LNCAP (cell line): ENCODE results near the gene PLSCR1.

ENCODE experiments used
- CTCF ChIP-seq: fragments of 450-650 bp; IDR thresholded peaks from 2 replicates; pipeline ENCODE4 v1.5.1; 2017; ENCODE audit warnings: mild to moderate bottlenecking

PLSCR1 gene

GRCh38 chr3:146472611-146473010, 71.8 kb downstream of the PLSCR1 start:
- TF ChIP-seq CTCF: no peak

DNA sequence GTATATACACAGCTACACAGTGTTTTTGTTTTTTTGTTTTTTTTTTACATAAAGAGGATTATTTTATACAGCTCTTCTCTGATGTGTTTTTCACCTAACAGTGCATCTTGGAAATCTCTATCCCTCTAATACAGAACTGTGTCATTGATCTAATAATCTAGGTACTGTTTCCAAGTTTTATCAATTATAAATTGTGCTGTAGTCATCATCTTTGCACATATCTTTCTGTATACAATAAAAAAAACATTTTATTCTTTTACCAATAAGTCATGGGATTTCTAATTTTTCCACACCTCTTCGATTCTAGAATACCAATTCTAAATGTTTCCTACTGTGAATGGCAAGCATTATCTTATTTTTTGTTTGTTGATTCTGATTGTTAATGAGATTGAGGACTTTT, 73.4 kb downstream of the PLSCR1 start:
- TF ChIP-seq CTCF: no peak

- no peak for TF ChIP-seq CTCF
Measured at GRCh38 chr3:146470425-146470990, 73.9 kb downstream of the PLSCR1 start.

DNA sequence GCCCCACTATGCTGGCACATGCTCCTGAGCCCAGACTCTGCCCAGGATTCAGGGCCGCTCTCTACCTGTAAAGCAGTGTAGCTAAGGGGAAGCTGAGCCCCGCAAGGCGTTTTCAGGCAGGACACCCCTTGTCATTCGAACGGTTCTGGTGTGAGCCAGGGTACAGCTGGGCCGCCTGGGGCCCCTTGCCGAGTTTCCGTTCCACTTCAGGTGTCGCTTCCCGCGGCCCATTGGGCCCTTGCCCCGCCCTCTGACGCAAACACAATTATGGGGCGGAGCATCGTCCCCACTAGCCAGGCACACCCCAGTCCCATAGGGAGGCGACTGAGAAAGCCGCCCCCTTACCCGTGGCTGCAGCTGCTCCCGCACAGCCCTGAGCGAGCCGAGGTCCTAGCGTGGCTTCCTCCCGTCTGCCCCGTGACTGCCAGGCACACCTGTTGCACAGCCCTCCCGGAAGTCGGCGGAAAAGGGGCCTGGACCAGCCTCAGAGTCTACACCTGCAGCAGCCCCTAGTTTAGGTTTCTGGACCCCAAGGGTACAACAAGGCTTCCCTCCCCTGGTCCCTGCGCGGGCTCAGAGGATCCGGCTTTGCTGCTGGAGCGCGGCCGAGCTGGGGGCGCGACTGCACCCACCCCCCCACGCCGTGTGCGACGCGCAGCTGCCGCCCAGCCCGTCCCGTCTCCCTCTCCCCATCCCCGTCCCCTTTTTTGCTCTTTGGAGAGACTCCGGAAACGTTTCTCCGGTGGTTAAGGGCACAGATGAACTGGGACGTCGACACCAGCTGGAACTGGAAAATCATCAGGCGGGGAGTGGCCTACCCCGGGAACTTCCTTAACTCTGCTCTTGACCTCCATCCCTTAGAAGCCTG, 75.0 kb downstream of the PLSCR1 start, which contains the start of gene PLSCR2:
Gene PLSCR2, minus strand, starts transcription at position 412 of the 868 bp plus-strand sequence. CDS start 9,657 bp downstream, outside the sequence.
- TF ChIP-seq CTCF: no peak

DNA sequence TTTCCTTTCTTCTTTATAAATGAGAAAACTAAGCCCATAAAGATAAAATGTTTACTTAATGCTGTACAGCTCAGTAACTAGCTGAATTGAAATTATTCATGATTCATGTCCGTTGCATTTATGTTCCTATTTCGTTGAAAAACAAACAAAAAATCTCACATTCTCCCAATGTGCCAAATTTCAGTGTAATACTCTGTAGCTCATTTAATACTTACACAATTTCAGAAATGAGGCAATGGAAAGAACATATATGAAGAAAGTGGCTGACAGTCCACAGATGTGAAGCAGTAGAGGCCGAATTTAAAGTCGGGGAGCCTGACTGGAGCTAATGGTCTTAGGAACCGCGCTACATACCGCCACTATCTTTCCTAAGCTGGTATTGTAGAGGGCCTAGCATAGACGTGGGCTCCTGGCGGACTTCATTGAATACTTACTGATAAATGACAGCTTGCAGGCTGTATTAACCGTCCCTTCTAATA, 75.7 kb downstream of the PLSCR1 start:
- no peak for TF ChIP-seq CTCF

DNA sequence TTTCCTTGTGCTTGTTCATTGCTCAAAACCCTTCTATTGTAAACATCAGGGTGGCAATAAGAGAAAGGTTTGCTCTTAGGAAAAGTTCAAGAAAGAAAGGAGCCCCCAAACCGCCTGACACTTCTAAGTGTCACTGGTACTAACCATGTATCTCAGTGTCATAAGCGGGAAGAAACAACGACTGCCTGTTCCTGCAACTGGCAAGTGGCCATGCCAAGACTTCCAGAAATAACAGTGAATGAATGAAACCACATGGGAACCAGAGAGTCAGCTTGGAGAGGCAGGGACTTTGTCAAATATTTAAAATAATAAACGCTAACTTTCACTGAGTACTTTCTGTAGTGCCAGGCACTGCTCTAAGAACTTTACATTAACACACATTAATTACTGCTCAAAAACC, 76.2 kb downstream of the PLSCR1 start:
- TF ChIP-seq CTCF: no peak

DNA sequence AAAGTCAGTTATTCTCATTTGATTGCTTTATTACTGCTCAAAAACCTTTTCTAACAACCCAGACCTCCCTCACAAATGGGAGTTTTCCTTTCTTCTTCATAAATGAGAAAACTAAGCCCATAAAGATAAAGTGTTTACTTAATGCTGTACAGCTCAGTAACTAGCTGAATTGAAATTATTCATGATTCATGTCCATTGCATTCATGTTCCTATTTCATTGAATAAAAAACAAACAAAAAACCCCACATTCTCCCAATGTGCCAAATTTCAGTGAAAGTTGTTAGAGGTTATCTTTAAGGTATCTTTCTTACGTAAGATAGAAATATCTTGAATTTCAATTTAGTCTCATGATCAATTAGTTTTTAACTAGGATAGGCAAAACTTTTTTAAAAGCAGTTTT, 77.8 kb downstream of the PLSCR1 start:
- no peak for TF ChIP-seq CTCF
